GM19023 (cell line): ENCODE results near the gene PHOX2A.
"Not testable (repeated sequence)": the region's sequence is repeated elsewhere in the genome, so short reads cannot be mapped to it uniquely, and the experiment has no call there.

Experiments used
- ATAC-seq: cut with Tn5 transposase; IDR thresholded peaks from one replicate; pipeline ENCODE4 v1.9.1; 2021; ENCODE audit warnings: mild to moderate bottlenecking, moderate library complexity; ENCODE audit not compliant: unreplicated experiment

The PHOX2A gene

DNA sequence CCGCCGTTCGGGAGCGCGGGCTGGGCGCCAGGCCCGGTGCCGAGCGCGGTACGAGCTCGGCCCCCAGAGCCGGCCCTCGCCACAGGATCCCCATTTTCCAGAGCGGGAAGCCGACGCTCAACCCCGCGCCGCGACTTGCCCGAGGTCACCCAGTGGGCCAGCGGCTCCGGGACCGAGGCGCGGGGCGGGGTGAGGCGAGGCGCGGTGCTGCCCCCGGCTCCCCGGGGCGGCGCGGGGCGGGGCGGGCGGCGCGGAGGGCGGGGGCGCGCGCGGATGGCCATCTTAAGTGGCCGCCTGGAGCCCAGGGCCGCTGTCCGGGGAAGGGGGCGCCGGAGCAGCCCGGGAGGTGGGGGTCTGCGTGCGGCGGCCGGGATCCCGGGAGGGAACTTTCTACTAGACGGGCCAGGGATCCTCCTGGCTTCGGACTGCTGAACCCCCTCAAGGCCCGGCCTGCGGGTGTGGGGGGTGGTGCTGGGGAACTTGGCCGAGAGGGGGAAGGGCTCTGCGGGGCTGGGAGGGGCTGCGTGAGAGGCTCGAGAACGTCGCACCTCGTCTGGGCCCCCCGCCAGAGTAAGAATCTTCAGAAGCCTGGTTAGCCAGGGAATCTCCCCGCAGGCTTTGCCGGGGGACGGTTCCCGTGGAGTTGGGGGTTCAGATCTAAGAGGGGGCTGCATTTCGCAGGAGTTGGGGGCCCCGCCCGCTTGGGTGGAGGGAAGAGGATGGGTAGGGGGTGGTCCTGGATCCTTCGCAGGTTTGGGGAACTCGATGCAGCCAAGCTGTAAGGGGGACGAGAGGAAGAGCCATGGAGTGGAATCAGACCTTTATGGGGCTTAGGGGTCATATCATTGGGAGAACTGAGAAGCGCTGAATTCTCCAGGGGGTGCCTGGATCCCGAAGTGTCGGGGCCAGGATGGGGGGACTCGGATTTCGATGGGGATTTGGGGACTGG is 20.1 kb downstream of the PHOX2A start:
- peak; percentile 58 for ATAC-seq

- peak; percentile 68 for ATAC-seq
These were observed 20.9 kb downstream of the PHOX2A start for GRCh38 chr11:72222907-72223614.

DNA sequence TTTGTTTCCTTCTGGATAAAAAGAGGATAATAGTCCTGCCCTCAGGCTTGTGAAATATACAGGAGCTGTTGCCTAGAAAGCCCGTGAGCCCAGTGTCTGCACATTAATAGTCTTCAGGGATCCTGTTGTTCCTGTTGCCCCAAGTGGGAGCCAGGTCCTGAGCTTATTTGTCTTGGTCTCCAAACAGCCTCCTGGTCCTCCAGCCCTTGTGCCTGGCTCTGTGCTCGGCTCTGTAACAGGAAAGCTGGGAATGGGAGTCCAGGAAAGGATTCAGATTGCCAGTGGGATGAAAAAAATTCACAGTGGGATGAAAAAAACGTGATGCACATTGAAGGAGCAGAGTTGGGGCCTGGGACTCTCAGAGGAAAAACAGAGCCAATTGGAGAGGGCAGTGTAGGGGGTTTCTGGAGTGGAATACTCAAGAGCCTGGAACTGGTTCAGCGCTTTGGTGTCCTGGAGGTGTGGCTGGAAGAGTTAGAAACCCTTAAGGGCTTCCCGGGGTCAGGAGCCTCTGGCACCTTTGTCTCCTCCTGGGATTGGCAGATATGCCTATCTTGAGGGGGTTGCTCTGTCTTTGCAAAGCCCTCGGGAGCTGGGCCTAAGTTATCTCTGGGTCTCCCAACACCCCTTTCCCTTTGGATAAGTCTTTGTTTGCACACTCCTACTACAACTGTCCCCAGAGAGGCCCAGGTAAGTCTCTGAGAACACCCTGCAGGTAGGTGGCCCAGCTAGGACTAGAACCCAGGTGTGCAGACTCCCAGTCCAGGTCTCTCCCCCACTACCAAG is 21.7 kb downstream of the PHOX2A start:
- ATAC-seq: no peak

- ATAC-seq: no peak
These were observed 22.4 kb downstream of the PHOX2A start for GRCh38 chr11:72221386-72222075.

DNA sequence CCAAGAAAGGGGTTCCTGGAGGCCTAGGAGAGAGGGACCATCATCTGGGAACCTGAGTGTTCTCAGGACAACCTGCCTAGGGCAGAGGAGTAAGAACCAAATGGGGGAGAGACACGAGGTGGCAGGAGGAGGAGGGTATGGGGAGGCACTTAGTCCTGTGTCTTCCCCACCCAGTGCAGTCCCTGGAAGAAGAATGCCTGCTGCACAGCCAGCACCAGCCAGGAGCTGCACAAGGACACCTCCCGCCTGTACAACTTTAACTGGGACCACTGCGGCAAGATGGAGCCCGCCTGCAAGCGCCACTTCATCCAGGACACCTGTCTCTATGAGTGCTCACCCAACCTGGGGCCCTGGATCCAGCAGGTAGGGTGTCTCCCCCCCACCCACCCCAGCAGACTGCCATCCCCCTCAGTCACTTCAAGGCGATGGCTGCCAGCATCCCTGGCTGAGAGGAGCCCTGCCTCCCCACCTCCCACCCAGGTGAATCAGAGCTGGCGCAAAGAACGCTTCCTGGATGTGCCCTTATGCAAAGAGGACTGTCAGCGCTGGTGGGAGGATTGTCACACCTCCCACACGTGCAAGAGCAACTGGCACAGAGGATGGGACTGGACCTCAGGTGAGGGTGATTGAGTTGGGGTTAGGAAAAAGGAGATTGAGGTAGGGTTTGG is 23.1 kb downstream of the PHOX2A start:
- no peak for ATAC-seq

GRCh38 chr11:72218251-72218745 is 25.7 kb downstream of the PHOX2A start:
- no peak for ATAC-seq

DNA sequence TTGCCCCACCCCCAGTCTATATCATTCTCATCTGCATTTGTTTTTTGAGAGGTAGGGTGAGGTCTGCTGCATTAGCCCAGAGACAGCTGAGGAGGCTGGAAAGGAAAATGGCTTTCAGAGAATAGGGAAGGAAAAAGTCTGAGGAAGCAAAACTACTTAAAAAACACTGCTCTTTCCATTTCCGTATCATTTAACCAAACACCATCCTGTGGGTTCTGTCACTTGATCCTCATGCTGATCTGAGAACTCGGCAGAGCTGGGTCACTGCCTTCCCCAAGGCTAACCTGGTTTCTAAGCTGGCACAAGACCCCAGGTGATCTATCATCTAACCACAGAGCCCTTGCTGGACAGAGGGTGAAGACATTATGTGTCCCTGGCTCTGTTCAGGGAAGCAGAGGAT is 26.1 kb downstream of the PHOX2A start:
- ATAC-seq: no peak

- ATAC-seq: no peak
These were observed 27.3 kb downstream of the PHOX2A start, which contains the start of gene FOLR2 for GRCh38 chr11:72216638-72217037. FOLR2 (plus strand) TSS chr11:72216794; CDS start chr11:72218585, 1,791 bp downstream.

DNA sequence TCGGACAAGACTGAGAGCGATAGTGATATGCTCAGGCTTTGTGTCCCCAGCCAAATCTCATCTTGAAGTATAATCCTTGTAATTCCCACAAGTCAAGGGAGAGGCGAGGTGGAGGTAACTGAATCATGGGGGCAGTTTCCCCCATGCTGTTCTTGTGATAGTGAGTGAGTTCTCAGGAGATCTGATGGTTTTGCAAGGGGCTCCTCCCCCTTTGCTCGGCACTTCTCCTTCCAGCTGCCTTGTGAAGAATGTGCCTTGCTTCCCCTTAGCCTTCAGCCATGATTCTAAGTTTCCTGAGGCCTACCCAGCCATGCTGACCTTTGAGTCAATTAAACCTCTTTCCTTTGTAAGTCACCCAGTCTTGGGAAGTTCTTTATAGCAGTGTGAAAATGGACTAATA is 34.9 kb downstream of the PHOX2A start:
- ATAC-seq: no peak

- no peak for ATAC-seq
These were observed 35.7 kb downstream of the PHOX2A start for GRCh38 chr11:72208281-72208680.

GRCh38 chr11:72206794-72207193 is 37.2 kb downstream of the PHOX2A start:
- not testable (repeated sequence) for ATAC-seq

DNA sequence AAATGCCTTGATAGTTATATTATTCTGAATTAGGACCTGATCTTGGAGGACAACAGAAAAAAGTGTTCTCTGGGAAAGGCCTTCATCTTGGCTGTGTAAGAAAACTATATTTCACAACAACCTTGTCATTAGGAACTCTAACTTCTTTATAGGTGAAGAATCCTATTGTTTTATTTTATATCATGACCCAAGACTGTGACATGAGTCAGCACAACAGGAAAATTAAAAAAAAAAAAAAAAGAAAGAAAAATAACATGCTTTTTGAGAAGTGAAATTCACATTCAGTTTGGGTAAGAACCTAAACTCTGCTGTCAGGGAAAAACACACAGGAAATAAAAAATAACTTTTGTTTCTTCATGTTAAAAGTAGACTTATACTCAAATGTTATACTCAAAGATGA is 39.1 kb downstream of the PHOX2A start:
- ATAC-seq: no peak

DNA sequence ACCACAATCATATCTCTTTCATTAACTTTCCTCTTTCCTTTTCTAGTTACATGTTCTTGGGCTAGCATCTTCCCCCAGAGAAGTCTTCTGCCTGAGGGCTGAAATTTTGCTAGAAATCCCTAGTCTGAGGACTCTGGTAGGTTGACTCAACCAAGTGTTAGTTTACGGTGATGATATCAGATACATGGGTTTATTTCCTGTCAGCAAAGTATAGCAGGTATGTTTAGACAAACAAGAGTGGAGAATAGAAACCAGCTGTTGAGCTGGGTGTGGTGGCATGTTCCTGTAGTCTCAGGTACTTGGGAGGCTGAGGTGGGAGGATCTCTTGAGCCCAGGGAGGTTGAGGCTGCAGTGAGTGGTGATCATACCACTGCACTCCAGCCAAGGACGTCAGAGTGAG is 40.8 kb downstream of the PHOX2A start:
- no peak for ATAC-seq

- no peak for ATAC-seq
These were observed 41.4 kb downstream of the PHOX2A start for GRCh38 chr11:72202571-72202970.

- ATAC-seq: not testable (repeated sequence)
These were observed 42.5 kb downstream of the PHOX2A start for GRCh38 chr11:72201445-72201844.

- ATAC-seq: no peak
These were observed 48.3 kb downstream of the PHOX2A start for GRCh38 chr11:72195518-72196270.

DNA sequence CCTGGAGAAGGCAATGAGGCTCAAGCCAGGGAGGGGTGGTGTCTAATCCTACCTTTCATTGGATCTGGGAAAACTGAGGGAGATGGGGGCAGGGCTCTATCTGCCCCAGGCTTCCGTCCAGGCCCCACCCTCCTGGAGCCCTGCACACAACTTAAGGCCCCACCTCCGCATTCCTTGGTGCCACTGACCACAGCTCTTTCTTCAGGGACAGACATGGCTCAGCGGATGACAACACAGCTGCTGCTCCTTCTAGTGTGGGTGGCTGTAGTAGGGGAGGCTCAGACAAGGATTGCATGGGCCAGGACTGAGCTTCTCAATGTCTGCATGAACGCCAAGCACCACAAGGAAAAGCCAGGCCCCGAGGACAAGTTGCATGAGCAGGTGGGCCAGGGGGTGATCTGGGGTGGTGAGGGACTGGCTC is 52.0 kb downstream of the PHOX2A start, which contains the start of gene FOLR1:
Gene FOLR1, plus strand, starts transcription at position 180 of the 421 bp plus-strand sequence. Its CDS starts 34 bp downstream, at position 214.
- ATAC-seq: no peak

DNA sequence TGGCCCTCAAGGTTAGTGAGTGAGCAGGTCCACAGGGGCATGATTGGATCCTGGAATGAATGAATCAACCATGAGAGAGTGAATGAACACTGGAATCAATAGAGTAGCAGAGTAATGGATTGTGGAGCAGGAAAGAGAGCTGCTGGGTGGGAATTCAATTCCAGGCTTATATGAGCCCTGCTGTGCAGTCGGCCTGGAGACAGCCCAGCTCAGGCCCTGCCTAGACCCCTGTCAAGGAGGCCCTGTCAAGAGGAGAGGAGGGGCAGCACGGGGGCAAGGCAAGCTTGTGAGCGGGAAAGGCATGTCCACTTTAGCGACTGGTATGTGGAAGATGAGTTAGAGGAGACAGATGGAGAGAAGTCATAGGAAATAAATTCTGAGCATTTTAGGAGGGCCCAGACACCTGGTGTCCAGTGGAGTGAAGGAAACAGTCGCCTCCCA is 53.3 kb downstream of the PHOX2A start:
- no peak for ATAC-seq
